Midbrain (tissue), 1 donor: ENCODE results near the gene LHFPL3.

ENCODE experiments used
- DNase-seq: peaks from one replicate; lab custom pipeline; 2025; lab: John Stamatoyannopoulos, UW

The LHFPL3 gene

GRCh38 chr7:104795616-104796398 is 467.4 kb downstream of the LHFPL3 start:
- no peak for DNase-seq

GRCh38 chr7:104800307-104800706 is 471.9 kb downstream of the LHFPL3 start:
- no peak for DNase-seq

GRCh38 chr7:104801022-104801421 is 472.6 kb downstream of the LHFPL3 start:
- DNase-seq = no peak

- DNase-seq = no peak
Observed at GRCh38 chr7:104803931-104804330, 475.5 kb downstream of the LHFPL3 start.

- DNase-seq = no peak
Observed at GRCh38 chr7:104804696-104805095, 476.3 kb downstream of the LHFPL3 start.

- DNase-seq = peak; percentile 42
Observed at GRCh38 chr7:104805449-104806317, 477.3 kb downstream of the LHFPL3 start.

GRCh38 chr7:104807671-104808070 is 479.3 kb downstream of the LHFPL3 start:
- DNase-seq = no peak

- DNase-seq = no peak
Observed at GRCh38 chr7:104809906-104810305, 481.5 kb downstream of the LHFPL3 start.

GRCh38 chr7:104814126-104814525 is 485.7 kb downstream of the LHFPL3 start:
- no peak for DNase-seq

GRCh38 chr7:104814671-104815400 is 486.4 kb downstream of the LHFPL3 start:
- no peak for DNase-seq

GRCh38 chr7:104816537-104816936 is 488.1 kb downstream of the LHFPL3 start:
- DNase-seq = no peak

GRCh38 chr7:104818961-104819880 is 490.8 kb downstream of the LHFPL3 start:
- DNase-seq = no peak

GRCh38 chr7:104820836-104821535 is 492.6 kb downstream of the LHFPL3 start:
- DNase-seq = no peak

- no peak for DNase-seq
Observed at GRCh38 chr7:104823177-104823576, 494.8 kb downstream of the LHFPL3 start.

- DNase-seq = no peak
Observed at GRCh38 chr7:104825099-104825498, 496.7 kb downstream of the LHFPL3 start.

GRCh38 chr7:104826135-104826534 is 497.7 kb downstream of the LHFPL3 start:
- no peak for DNase-seq

GRCh38 chr7:104836976-104837375 is 508.6 kb downstream of the LHFPL3 start:
- DNase-seq = no peak

GRCh38 chr7:104838537-104839299 is 510.3 kb downstream of the LHFPL3 start:
- DNase-seq = no peak

GRCh38 chr7:104839842-104840241 is 511.4 kb downstream of the LHFPL3 start:
- DNase-seq = no peak

GRCh38 chr7:104841798-104842197 is 513.4 kb downstream of the LHFPL3 start:
- no peak for DNase-seq
